HG03066 (cell line): Measurements from ENCODE around the gene ACO2.
"Not testable (repeated sequence)": the region's sequence is repeated elsewhere in the genome, so short reads cannot be mapped to it uniquely, and the experiment has no call there.

ENCODE experiments used
- ATAC-seq: cut with Tn5 transposase; IDR thresholded peaks from one replicate; pipeline ENCODE4 v1.9.1; 2021; ENCODE audit warnings: low read depth; ENCODE audit not compliant: unreplicated experiment

ACO2 gene

DNA sequence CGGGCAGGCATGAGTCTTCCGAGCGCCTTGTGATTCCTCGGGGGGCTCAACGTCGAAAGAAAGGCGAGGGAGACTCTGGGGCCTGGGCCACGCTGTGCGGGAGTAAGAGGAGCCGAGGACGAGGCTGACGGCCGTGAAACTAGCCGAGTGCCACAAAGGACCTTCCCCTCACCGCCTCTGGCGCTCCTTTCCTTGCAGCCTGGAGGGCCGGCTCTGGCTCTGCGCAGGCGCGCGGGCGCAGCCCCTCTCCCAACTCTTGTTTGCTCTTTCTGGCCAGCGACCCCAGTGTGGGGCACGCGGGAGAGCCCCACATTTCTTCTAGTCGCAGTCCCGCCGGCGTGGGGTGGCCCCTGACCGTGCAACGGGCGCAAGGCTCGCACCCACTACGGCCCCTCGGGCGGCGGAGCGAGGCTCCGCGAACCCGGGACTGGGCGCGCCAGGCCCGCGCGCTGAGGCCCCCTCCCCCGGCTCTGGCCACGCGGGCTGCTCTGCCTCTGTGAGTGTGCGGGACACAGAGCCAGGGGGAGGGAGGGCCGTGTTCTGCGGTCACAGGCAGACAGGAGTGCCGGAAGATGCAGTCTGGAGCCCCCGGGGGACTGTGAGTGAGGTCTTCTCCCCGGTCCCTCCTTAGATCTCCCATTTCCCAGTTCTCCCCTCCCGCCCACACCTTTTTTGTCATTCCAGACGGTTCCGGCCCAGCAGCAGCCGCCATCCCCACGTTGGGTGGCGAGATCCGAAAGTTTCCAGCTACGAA is 21.3 kb upstream of the ACO2 start:
- ATAC-seq = no peak

DNA sequence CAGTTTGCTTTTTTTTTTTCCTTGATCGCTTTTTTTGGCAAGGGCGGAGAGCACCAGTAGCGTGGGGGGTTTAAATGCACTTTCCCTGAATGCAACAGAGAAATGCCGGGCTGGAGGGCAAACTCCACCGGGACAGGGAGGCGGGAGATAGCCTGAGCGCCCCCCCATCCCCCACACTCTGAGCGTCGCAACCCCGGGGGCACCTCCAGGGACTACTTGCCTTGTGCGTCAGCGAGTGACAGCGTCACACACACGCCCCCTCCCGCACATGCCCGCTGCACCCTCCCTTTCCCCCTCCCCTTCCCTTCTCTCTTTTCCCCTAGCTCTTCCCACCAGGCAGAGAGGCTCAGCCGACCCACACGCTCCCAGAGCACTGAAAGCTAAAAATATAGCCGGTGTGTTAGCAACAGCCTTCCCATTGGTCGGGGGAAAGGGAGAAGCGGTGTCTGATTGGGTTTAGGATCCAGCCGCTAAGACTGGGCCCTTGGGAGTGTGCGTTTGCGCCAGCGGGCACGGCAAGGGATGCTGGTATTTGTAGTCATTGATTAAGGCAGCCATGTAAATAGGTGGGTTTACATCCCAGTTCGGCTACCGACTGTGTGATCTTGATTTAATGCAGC is 20.6 kb upstream of the ACO2 start:
- ATAC-seq = peak; percentile 52

DNA sequence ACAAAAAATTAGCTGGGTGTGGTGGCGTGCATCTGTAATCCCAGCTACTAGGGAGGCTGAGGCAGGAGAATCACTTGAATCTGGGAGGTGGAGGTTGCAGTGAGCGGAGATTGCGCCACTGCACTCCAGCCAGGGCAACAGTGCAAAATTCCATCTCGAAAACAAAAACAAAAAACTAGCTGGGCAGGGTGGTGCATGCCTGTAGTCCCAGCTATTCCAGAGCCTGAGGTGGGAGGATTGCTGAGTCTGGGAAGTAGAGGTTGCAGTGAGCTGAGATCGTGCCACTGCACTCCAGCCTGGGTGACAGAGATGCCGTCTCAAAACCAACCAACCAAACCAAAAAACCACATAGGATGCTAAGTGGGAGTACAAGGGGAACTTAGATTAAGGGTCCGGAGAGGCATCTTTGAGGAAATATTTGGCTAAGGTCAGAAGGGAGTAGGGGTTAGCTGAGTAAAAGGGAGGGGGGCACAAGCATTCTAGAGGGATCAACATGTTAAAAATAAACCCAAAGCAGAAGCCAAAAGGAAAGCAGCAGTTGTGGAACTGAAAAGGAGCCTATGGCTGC is 10.7 kb upstream of the ACO2 start:
- ATAC-seq = no peak

DNA sequence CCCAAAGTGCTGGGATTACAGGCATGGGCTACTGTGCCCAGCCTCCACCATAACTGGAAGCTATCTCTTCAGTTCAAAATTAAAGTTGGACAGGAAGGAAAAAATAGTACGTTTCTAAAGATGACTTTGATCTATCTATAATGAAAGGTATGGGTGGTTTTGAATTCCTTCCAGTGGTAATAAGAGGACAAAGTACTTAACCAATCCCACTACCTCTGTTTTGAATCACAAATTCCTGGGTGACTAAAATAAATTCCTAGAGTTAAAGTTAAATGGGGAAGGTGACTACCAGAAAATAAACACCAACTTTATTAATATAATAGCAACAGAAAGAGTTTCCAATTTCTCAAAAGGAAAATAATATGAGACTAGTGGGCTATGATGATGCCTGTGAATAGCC is 9.5 kb upstream of the ACO2 start:
- no peak for ATAC-seq

DNA sequence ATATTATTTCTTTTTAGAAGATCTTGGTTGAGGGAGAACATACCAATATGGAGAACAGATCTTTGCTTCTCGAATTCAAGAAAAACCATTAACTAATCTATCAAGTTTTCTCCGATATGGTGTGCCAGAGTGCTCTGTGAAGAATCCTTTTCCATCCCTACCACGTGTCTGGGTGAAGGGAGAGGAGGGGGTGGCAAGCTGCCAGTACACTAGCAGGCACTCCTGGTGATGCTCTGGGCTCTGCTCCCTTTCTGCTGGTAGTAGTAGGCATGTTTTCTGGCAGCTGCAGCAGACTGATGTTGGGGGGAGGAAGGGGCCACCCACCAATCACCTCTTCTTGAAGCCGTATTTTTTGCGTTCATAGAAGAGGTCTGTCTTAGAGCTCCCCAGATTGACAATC is 8.8 kb upstream of the ACO2 start:
- not testable (repeated sequence) for ATAC-seq

DNA sequence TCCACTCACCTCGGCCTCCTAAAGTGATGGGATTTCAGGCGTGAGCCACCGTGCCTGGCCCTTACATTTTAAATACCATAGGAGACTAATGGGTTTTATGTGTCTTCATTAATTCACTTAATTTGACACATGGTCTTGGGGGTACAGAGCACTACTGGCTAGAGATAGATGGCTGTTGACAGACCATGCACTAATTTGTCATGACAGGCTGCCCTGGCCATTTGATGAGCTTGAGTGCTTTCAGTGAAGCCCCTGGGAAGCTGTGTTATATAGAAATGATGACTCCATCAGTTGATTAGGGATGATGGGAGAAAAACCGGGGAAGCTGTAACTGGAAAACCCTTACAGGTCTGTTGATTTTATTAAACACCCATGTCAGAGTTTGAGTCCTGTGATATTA is 7.0 kb upstream of the ACO2 start:
- no peak for ATAC-seq

DNA sequence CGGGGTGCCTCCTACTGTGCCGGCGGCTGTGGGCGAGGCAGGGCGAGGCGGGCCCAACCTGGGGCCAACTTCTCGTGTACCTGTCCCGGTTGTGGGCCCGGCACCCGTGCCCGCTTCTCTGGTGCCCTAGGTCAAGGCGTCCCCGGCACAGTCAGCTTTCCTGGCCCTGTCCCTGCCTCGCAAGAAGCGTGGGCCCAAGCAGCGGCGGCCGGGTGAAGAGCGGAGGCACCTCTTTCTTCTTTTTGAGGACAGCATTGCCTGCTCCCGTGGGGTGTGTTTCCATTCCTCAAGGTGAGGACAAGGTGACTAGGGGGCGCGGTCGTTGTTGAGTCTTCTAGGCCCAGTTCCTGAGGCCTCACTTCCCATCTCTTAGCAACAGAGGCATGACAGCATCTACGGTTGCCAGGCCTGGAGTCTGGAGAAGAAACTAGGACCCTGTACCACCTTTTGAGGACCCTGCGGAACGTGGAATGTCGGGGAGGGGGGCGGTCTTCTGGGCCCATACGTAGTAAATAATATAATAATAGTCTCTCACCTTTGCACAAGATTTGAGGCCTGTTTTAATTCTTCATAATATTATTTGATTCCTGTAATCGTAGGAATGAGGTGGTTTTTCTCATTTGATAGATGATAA is 418 bp downstream of the ACO2 start:
- peak; percentile 14 for ATAC-seq

DNA sequence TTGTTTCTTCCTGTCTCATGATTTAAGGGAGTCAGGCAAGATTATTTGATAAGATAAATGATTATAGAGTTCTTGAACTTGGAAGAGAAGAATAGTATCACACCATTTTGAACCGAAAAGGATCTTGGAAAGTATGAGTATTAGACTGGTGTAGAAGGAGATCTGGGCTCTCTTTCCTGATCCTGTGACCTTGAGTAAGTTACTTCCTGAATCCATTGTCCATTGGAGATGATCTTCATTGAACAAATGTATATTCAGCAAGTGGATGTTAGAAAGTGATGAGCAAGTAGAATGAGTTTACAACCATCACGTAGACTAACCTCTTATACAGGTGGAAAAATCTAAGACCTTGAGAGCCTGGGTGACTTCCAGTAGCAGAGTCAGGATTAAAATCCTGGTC is 2.0 kb downstream of the ACO2 start:
- ATAC-seq = no peak

DNA sequence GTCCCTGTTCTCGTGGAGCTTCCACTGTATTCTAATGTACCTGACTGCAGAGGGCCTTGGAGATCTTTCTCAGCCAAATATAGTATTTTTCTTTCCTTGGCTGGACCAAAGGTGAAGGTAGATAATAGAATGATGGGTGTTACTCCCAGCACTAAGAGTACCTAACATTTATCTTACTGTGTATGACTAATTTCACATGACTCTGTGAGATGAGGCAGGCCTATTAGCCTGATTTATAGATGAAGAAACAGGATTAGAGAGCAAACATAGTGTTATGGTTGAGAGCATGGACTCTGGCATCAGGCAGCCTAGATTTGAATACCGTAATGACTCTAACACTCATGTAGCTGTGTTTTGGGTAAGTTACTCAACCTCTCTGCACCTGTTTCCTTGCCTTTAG is 2.7 kb downstream of the ACO2 start:
- no peak for ATAC-seq

DNA sequence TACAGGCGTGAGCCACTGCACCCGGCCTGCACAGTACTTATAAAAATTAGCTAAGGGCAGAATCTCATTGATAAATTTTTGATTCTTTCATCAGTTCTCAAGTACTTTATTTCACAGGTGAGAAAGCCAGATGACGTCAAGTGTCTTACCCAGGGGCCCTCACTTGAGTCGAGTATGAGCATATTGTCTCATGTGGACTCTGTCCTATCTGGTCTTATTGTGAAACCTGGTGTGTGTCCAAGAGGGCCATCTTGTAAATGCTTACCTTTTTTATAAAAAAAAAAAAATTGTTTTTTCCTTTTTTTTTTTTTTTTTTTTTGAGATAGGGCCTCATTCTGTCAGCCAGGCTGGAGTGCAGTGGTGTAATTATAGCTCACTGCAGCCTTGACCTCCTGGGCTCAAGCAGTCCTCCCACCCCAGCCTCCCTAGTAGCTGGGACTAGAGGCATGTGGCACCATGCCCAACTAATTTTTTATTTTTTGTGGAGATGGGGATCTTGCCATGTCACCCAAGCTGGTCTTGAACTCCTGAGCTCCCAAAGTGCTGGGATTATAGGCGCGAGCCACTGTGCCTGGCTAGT is 6.0 kb downstream of the ACO2 start:
- ATAC-seq = no peak

DNA sequence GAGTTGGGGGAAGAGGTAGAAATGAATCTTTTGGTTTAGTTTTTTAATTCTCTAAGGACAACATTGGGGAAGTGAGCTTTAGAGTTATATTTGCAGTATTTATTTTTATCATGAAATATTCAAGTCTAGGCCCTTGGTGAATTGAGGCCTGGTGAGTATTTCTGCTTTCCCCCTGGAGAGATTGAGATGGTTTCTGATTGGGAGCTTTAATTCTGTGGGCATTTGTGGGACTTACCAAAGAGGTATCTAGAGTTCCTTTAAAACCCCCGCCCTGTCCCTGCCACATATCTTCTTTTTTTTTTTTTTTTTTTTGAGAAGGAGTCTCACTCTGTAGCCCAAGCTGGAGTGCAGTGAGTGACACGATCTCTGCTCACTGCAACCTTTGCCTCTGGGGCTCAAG is 9.6 kb downstream of the ACO2 start:
- ATAC-seq = no peak

DNA sequence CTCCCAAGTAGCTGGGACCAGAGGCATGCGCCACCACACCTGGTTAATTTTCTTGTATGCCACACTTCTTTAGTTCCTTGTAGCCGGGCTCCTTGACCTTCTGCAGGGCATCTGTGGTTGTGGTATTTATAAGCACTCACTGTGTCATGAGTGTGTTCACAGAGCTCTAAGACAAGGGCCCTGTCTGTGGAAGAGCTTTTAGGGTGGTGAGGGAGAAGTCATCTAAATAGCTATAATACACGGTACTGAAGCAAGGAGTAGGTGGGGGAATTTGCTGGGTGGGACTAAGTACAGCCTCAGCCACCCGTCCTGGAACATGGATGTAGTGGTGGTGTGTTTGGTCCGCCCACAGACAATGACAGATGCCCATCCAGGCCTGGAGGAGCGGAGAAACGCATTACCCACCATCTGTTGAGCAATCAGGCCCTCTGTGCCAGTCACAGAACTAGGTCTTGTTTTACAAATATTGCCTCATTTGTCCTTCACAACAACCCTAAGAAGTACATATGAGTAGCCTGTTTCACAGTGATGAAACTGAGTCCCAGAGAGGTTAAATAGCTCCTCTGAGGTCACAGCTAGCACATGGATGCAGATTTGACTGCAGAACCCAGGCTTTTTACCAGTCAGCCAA is 10.1 kb downstream of the ACO2 start:
- ATAC-seq = no peak

DNA sequence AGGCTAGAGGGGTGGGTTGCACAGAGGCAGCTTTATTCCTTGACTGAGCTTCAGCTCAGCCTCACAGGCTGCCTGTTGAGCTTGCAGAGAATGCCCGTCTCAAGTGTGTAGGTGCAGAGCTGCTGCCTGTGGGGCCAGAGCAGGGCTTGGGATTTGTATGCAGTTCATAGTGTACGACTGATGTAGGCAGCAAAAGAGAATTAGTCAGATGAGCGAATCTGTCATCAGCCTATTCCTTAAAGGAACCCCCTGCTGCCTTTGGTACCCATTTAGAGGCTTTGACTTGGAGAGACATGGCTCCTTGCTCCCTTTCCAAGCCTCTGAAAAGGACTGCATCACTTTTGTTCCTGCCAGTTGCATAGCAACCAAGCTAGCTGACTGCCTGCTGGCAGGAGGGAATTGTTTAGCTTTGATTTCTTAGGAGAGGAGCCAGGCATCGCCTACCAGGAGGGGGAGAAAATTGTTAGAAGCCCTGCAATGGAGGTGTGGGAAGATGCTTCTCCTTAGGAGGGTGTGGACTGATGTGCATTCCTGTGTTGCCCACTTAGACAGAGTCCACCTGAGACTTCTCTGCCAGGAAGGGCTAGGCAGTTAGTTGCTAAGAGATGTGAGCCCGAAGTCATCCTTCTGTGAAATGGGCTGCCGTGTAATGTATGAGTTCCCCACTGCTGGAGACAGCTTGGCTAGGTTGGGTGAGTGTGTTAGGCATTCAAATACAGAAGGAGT is 10.9 kb downstream of the ACO2 start:
- ATAC-seq = no peak

DNA sequence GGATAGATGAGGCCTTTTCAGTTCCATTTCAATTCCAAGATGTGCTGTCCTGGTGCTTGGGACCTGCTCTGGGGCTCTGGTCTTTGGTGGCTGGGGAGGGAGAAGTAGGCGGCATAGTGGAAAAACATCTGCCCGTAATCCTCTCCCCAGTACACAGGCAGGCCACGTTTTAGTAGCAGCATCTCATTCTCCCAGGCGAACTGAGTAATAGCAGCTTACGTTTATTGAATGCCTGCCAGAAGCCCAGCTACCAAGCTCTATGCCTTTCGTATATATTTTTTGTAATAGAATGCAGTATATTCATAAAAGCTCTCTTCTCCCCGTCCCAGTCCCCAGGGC is 11.4 kb downstream of the ACO2 start:
- ATAC-seq = no peak

DNA sequence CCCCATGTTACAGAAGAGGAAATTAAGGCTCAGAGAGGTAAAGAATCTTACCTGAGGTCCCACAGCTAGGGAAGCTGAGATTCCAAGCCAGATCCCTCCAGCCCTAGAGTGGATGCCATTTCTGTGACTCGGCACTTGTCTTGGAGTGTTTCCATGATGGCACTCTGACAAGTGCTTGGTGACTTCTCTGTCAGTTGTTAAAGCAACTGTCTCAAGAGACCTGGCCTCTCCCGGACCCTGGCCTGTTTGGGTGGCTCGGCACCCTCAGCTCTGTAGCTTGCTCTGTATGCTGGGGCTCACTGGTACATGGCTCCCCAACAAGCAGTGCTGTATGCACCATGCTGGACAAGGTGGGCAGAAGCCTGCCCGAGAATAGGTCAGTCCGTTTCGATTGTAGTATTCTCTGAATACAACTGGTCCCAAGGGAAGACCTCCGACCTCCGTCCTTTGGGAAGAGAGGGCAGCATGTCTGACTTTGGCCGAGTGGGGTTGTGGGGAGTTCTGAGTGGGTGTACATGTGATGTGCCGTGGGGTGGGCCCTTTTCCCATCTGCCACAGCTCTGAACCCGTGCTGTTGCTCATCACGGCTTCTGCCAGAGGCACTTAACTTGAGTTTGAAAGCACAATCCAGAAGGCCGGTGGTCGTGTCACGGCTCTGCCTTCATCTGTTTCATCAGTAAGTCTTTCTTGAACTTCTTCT is 12.4 kb downstream of the ACO2 start:
- ATAC-seq = no peak

DNA sequence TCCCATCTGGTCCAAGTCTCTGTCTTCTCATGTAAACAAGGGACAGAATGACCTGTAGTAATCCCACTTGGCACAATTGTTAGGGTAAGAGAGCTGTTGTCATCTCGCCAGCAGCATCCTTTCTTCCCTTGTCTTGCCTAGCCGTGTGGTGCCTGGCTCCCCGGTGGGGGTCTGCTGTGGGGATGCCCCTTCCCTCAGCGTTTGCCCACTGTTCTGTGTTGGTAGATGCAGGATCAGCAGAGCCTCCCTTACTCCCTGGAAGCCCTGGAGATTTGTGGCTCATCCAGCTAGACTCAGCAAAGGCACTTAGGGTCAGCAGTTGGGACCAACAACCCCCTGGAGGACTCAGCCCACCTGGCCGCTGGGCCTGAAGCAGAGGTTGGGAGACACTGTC is 13.0 kb downstream of the ACO2 start:
- no peak for ATAC-seq

DNA sequence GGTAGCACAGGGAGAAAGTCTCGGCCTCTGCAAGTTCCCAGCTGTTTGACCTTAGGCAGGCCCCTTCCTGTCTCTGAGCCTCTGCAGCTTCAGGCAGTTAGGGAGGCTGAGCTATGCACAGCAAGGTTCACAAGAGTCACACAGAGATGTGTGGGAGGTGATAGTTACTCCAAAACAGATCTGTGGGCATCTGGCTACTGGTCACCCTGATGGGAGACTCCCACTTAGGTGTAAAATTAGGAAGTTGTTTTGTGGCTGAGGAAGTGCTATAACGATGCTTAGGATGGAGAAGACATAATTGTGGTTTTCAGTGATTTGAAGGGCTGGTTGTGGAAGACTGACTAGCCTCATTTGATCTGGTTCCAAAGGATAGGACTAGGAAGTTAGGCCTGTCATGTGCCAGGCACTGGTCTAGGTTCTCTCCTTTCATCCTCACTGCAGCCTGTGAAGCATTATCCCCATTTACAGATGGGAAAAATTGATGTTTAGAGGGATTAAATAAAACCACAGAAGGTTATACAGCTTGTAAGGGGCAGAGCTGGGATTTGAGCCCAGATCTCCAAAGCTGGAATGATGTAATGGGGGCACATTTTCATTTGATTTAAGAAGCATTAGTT is 13.5 kb downstream of the ACO2 start:
- ATAC-seq = no peak

DNA sequence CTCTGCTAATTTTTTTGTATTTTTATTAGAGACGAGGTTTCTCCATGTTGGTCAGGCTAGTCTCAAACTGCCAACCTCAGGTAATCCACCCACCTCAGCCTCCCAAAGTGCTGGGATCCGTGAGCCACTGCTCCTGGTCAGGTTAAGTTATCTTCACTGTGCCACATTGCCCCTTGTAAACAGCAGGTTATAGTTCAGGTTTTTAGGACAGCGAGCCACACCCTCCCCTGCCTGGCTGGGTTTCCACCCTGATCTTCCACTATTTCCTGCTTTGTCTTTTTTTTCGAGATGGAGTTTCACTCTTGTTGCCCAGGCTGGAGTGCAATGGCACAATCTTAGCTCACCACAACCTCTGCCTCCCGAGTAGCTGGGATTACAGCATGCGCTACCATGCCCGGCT is 16.1 kb downstream of the ACO2 start:
- no peak for ATAC-seq
